HepG2 (cell line): ENCODE measurements around the gene PYGL. TPM values are rescaled to one million over a fixed set of nuclear protein-coding genes. Genes with fewer than 3 reads are reported as not detected.

ENCODE experiments used
- ASH2L ChIP-seq: fragments of 300-600, 200-600 bp; sonication (generic); IDR thresholded peaks from 2 replicates; pipeline ENCODE4 v1.7.0; 2017; ENCODE audit warnings: low read depth, mild to moderate bottlenecking, moderate library complexity, mixed read lengths, low read length; ENCODE audit not compliant: insufficient read length
- CREB3 ChIP-seq: sonication (generic); formaldehyde crosslinking; IDR thresholded peaks from 2 replicates; pipeline ENCODE4 v1.5.0; 2020; ENCODE audit warnings: missing genetic modification reagents
- DMAP1 ChIP-seq: IDR thresholded peaks from 2 replicates; pipeline ENCODE4 v1.6.1; 2016
- EP300 ChIP-seq, 3 experiments: sonication (generic) in 1 of 3; formaldehyde crosslinking in 1 of 3; IDR thresholded peaks; 2 replicates each; pipeline versions ENCODE4 v1.5.1 to v1.6.1; 2011 to 2020; ENCODE audit warnings: low read depth in 2 of 3, low read length in 2 of 3, borderline replicate concordance in 1 of 3, improper control_type of control experiment in 1 of 3, mild to moderate bottlenecking in 1 of 3, missing genetic modification reagents in 1 of 3, moderate library complexity in 1 of 3
- IRX3 ChIP-seq: sonication (generic); formaldehyde crosslinking; IDR thresholded peaks from 2 replicates; pipeline ENCODE4 v1.8.1; 2023; ENCODE audit warnings: mild to moderate bottlenecking, low read depth, missing genetic modification reagents, borderline replicate concordance
- NR2F6 ChIP-seq, 2 experiments: IDR thresholded peaks; 2 replicates each; pipeline ENCODE4 v1.6.1; 2016; ENCODE audit warnings: antibody characterized with exemption in 1 of 2, mild to moderate bottlenecking in 1 of 2
- PATZ1 ChIP-seq: sonication (generic); formaldehyde crosslinking; IDR thresholded peaks from 2 replicates; pipeline ENCODE4 v1.4.0; 2020; ENCODE audit warnings: missing genetic modification reagents
- PHF21A ChIP-seq: sonication (generic); formaldehyde crosslinking; IDR thresholded peaks from 2 replicates; pipeline ENCODE4 v1.5.0; 2020; ENCODE audit warnings: mild to moderate bottlenecking, missing genetic modification reagents
- PITX1 ChIP-seq: sonication (generic); formaldehyde crosslinking; IDR thresholded peaks from 2 replicates; pipeline ENCODE4 v1.5.1; 2020; ENCODE audit warnings: mild to moderate bottlenecking, missing genetic modification reagents
- PPARG ChIP-seq: conservative IDR thresholded peaks from 2 replicates; pipeline ENCODE4 v1.6.1; 2016; ENCODE audit warnings: missing biosample characterization, missing genetic modification reagents
- SALL1 ChIP-seq: sonication (generic); formaldehyde crosslinking; IDR thresholded peaks from 2 replicates; pipeline ENCODE4 v1.8.0; 2022; ENCODE audit warnings: mild to moderate bottlenecking, missing genetic modification reagents
- SOX6 ChIP-seq, 2 experiments: fragments of 450-650 bp in 1 of 2; sonication (generic) in 1 of 2; formaldehyde crosslinking in 1 of 2; IDR thresholded peaks; 2 replicates each; pipeline versions ENCODE4 v1.4.0 to v1.6.1; 2017 to 2020; ENCODE audit warnings: antibody characterized with exemption in 1 of 2, mild to moderate bottlenecking in 1 of 2, missing genetic modification reagents in 1 of 2
- SYNCRIP ChIP-seq: fragments of 200-400 bp; formaldehyde crosslinking; IDR thresholded peaks from 2 replicates; pipeline ENCODE4 v1.6.1; 2018; ENCODE audit warnings: mild to moderate bottlenecking, low read depth, low read length; ENCODE audit not compliant: insufficient read depth
- YEATS4 ChIP-seq: sonication (generic); formaldehyde crosslinking; IDR thresholded peaks from 2 replicates; pipeline ENCODE4 v1.4.0; 2020; ENCODE audit warnings: missing genetic modification reagents, borderline replicate concordance
- ZBTB8A ChIP-seq: sonication (generic); formaldehyde crosslinking; IDR thresholded peaks from 2 replicates; pipeline ENCODE4 v1.4.0; 2020; ENCODE audit warnings: mild to moderate bottlenecking, low read depth, missing genetic modification reagents, borderline replicate concordance
- ZNF646 ChIP-seq: sonication (generic); formaldehyde crosslinking; IDR thresholded peaks from 2 replicates; pipeline ENCODE4 v1.9.0; 2021; ENCODE audit warnings: mild to moderate bottlenecking, missing genetic modification reagents
- ZNF740 ChIP-seq: sonication (generic); formaldehyde crosslinking; IDR thresholded peaks from 2 replicates; pipeline ENCODE4 v1.4.0; 2020; ENCODE audit warnings: missing genetic modification reagents
- polyA plus RNA-seq, 8 experiments: library from polyadenylated mRNA; depleted of rRNA in 3 of 8; stranded (reverse) in 7 of 8; unstranded in 1 of 8; fragments of >200 nt; fragmentation: Illumina TruSeq in 4 of 8; extraction: Trizol in 4 of 8; gene quantifications; 2 replicates each; pipeline versions ENCODE4 v1.2.1 to v1.2.3, GENCODE V29; 2011 to 2016; ENCODE audit warnings: low read depth in 4 of 8, missing spikeins in 1 of 8, mixed read lengths in 1 of 8; ENCODE audit not compliant: insufficient read depth in 1 of 8
- total RNA-seq, 5 experiments: library from RNA; depleted of rRNA; stranded (reverse); fragments of >200 nt; fragmentation: Illumina TruSeq; extraction: Trizol; gene quantifications; 2 replicates each; pipeline ENCODE4 v1.2.3, GENCODE V29; 2016; ENCODE audit warnings: low read depth in 1 of 5

PYGL gene
- total and polyA plus RNA-seq, 2 of the 13 experiments (the other 11 are each of a cell fraction or from before 2014, with no cell fraction given) = 98.4 to 110 TPM

- 0 out of 2 replicates have a peak, but pooled peaks have one; percentile 28 for TF ChIP-seq ZNF646 (CRISPR knock-in tag)
- TF ChIP-seq EP300 (IDR thresholded peaks at IDR 0.05; ENCODE audit: low read depth in 2 of 2, low read length in 2 of 2) = peak in 1 of 2 experiments; percentile 59; a peak in 1 of 4 replicates
- TF ChIP-seq EP300 (CRISPR knock-in tag; IDR thresholded peaks at IDR 0.05; ENCODE audit: borderline replicate concordance) = 0 out of 2 replicates have a peak, but pooled peaks have one; percentile 46
- peak; percentile 71 for TF ChIP-seq PITX1
- TF ChIP-seq ZNF740 (CRISPR knock-in tag) = no peak
- 0 out of 2 replicates have a peak, but pooled peaks have one; percentile 5 for TF ChIP-seq IRX3 (CRISPR knock-in tag)
- TF ChIP-seq PATZ1 (CRISPR knock-in tag) = peak; percentile 65
- TF ChIP-seq SOX6 (IDR thresholded peaks at IDR 0.05) = no peak
- TF ChIP-seq SOX6 (CRISPR knock-in tag; IDR thresholded peaks at IDR 0.05) = peak; percentile 28; the same call in 1 of the 2 replicates
- no peak for TF ChIP-seq CREB3 (CRISPR knock-in tag)
- TF ChIP-seq YEATS4 = 0 out of 2 replicates have a peak, but pooled peaks have one; percentile 14
- no peak for TF ChIP-seq SYNCRIP
- peak; percentile 46; the same call in 1 of the 2 replicates for TF ChIP-seq PPARG (CRISPR knock-in tag)
- TF ChIP-seq DMAP1 = peak; percentile 47
- TF ChIP-seq ASH2L = peak; percentile 67
- 0 out of 2 replicates have a peak, but pooled peaks have one; percentile 31 for TF ChIP-seq PHF21A (CRISPR knock-in tag)
- TF ChIP-seq ZBTB8A (CRISPR knock-in tag) = no peak
- TF ChIP-seq NR2F6 (IDR thresholded peaks at IDR 0.05) = no peak; the same call in 1 of the 2 replicates
- TF ChIP-seq NR2F6 (CRISPR knock-in tag; IDR thresholded peaks at IDR 0.05) = peak; percentile 36
- TF ChIP-seq SALL1 (CRISPR knock-in tag) = peak; percentile 32; the same call in 1 of the 2 replicates
Observed at GRCh38 chr14:50944647-50945413, 547 bp upstream of the PYGL start (continued).
